H1 (cell line): Measurements from ENCODE around the gene SP1.
"Not testable (repeated sequence)": the region's sequence is repeated elsewhere in the genome, so short reads cannot be mapped to it uniquely, and the experiment has no call there.

Source experiments
- BRCA1 ChIP-seq: IDR thresholded peaks from 2 replicates; pipeline ENCODE4 v1.6.1; 2012; ENCODE audit warnings: low read depth, low read length, improper control_type of control experiment
- CREB1 ChIP-seq: IDR thresholded peaks from 2 replicates; pipeline ENCODE4 v1.6.1; 2012; ENCODE audit warnings: inconsistent platforms
- GABPA ChIP-seq: IDR thresholded peaks from 2 replicates; pipeline ENCODE4 v1.6.1; 2011; ENCODE audit warnings: mild to moderate bottlenecking, low read length, moderate library complexity, borderline replicate concordance; ENCODE audit not compliant: insufficient read depth
- MAX ChIP-seq: IDR thresholded peaks from 2 replicates; pipeline ENCODE4 v1.6.1; 2012; ENCODE audit warnings: inconsistent platforms
- NRF1 ChIP-seq: IDR thresholded peaks from 2 replicates; pipeline ENCODE4 v1.6.1; 2011; ENCODE audit warnings: mild to moderate bottlenecking, low read depth, low read length, improper control_type of control experiment
- POLR2A ChIP-seq, 2 experiments: IDR thresholded peaks; 1 replicate in 1 of 2; 2 replicates in 1 of 2; pipeline ENCODE4 v1.6.1; 2011; ENCODE audit warnings: low read depth in 2 of 2, low read length in 2 of 2, mild to moderate bottlenecking in 2 of 2; ENCODE audit errors: control extremely low read depth in 1 of 2
- SP2 ChIP-seq: IDR thresholded peaks from 2 replicates; pipeline ENCODE4 v1.6.1; 2012; ENCODE audit warnings: mild to moderate bottlenecking, low read length, inconsistent platforms
- TF ChIP-seq, protein P1 (sequence below), 3 experiments: IDR thresholded peaks; 1 replicate in 2 of 3; 2 replicates in 1 of 3; pipeline versions ENCODE4 v1.5.1 to v1.6.1; 2011; ENCODE audit warnings: low read length in 3 of 3, mild to moderate bottlenecking in 3 of 3, inconsistent platforms in 2 of 3, low read depth in 1 of 3, moderate library complexity in 1 of 3; ENCODE audit not compliant: insufficient read depth in 1 of 3; ENCODE audit errors: control extremely low read depth in 1 of 3

DNA sequence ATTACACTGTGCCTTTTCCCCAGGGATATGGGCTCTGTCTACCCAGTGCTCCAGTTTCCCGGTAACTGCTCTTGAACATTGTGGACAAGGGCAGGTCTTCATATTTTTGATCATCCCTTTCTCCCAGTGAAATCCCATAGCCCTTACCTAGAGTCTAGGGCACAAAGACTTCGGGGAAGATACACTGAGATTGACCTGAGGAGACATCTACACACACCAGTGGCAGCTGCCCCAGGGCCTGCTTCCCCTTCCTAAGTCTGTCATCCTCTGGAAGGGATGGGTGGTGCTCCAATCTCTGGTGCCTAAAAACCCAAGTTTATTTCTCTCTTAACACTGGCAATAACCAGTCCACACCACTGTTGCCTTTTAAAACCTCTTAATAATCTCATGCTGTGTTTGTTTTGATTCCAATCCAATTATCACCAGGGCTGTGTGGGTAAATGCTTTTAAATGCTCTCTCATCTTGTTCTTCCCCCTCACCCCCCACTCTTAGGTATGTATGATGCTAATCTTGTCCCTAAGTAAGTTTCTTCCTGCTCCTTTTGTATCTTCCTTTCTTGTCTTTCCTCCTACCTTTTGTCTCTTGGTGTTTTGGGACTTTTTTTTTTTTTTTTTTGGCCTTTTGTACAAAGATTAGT is 35.9 kb downstream of the SP1 start:
- not testable (repeated sequence) for TF ChIP-seq SP2; BRCA1; MAX; CREB1; POLR2A (IDR thresholded peaks at IDR 0.05; ENCODE audit: control extremely low read depth in 1 of 2, low read depth in 2 of 2, low read length in 2 of 2); GABPA; NRF1
- TF ChIP-seq, protein P1, sequence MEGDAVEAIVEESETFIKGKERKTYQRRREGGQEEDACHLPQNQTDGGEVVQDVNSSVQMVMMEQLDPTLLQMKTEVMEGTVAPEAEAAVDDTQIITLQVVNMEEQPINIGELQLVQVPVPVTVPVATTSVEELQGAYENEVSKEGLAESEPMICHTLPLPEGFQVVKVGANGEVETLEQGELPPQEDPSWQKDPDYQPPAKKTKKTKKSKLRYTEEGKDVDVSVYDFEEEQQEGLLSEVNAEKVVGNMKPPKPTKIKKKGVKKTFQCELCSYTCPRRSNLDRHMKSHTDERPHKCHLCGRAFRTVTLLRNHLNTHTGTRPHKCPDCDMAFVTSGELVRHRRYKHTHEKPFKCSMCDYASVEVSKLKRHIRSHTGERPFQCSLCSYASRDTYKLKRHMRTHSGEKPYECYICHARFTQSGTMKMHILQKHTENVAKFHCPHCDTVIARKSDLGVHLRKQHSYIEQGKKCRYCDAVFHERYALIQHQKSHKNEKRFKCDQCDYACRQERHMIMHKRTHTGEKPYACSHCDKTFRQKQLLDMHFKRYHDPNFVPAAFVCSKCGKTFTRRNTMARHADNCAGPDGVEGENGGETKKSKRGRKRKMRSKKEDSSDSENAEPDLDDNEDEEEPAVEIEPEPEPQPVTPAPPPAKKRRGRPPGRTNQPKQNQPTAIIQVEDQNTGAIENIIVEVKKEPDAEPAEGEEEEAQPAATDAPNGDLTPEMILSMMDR (IDR thresholded peaks at IDR 0.05; ENCODE audit: control extremely low read depth in 1 of 3, insufficient read depth in 1 of 3, low read depth in 1 of 3, low read length in 3 of 3) = not testable (repeated sequence)
